IPS-15b (cell line): Measurements from ENCODE around the gene LRRK1.

ENCODE experiments used
- H3K27me3 ChIP-seq: one replicate; pipeline ENCODE4 v1.6.1; 2013; ENCODE audit warnings: low read length; ENCODE audit not compliant: control insufficient read depth, insufficient read depth
- H3K36me3 ChIP-seq: one replicate; pipeline ENCODE4 v1.6.1; 2013; ENCODE audit warnings: low read length; ENCODE audit not compliant: control insufficient read depth, insufficient read depth
- H3K4me1 ChIP-seq: one replicate; pipeline ENCODE4 v1.6.1; 2013; ENCODE audit warnings: mild to moderate bottlenecking, low read length; ENCODE audit not compliant: control insufficient read depth, insufficient read depth
- H3K4me3 ChIP-seq: one replicate; pipeline ENCODE4 v1.5.1; 2013; ENCODE audit warnings: low read depth, low read length
- H3K9ac ChIP-seq: one replicate; pipeline ENCODE4 v1.6.1; 2013; ENCODE audit warnings: low read depth, mild to moderate bottlenecking, low read length
- H3K9me3 ChIP-seq: one replicate; pipeline ENCODE4 v1.6.1; 2013; ENCODE audit warnings: mild to moderate bottlenecking, low read length; ENCODE audit not compliant: control insufficient read depth, insufficient read depth

The LRRK1 gene

DNA sequence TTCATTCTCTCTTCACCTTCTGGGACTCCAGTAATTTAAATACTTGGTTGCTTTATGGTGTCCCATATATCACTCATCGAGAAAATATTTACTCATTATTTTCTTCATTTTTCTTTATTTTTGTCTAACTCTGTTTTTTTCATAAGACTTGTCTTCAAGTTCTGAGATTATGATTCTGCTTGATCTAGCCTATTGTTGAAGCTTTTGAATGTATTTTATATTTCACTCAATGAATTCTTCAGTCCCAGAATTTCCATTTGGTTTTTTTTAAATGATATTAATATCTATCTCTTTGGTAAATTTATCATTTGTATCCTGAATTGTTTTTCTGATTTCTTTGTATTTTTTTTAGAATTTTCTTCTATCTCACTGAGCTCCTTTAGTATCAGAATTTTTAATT is 117.0 kb downstream of the LRRK1 start:
- no peaks in the 10 kb centered on the region for H3K36me3 ChIP-seq
- H3K9ac ChIP-seq, result no peak overlapping the region
- H3K4me1 ChIP-seq, result no peaks in the 10 kb centered on the region
- no peak overlapping the region for H3K4me3 ChIP-seq
- H3K27me3 ChIP-seq, result no peaks in the 10 kb centered on the region
- no peaks in the 10 kb centered on the region for H3K9me3 ChIP-seq

DNA sequence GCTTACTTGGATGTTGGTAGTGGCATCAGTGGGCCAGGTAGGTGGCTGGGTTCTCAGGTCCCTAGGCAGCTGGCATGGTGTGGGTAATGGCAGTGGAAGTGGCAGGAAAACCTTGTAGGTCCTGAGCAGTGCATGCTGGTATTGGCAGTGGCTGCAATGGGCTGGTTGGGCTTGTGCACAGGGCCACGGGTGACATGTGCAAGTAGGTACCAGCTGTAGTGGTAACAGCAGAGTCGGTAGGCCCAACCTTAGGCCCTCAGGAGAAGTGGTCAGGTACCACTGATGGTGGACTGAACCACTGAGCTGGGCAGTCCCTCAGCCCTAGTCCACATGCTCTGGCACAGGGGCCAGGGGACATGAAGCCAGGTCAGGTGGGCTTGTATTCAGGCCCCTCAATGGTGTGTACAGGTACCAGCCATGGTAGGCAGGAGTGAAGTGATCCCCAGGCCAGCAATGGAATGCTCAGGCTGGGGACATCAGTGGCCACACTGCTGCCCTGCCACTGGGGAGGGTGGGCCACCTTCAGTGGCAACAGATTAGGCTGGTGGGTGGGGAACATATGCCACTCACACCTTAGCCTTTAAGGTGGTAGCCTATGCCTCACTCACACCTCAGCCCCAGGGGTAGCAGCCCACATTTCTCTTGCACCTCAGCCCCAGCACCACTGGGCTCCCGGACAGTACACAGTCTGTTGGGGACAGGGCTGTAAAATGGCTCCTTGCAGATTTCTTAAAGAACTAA is 118.1 kb downstream of the LRRK1 start:
- Histone ChIP-seq H3K36me3 (no peaks in the 10 kb centered on the region), H3K27me3 (no peaks in the 10 kb centered on the region), H3K9ac (no peak overlapping the region), H3K9me3 (no peaks in the 10 kb centered on the region), H3K4me1 (no peaks in the 10 kb centered on the region), H3K4me3 (no peak overlapping the region)

GRCh38 chr15:101038327-101039003 is 119.3 kb downstream of the LRRK1 start:
- Histone ChIP-seq H3K4me3 (no peak overlapping the region), H3K27me3 (no peaks in the 10 kb centered on the region), H3K36me3 (no peaks in the 10 kb centered on the region), H3K4me1 (no peaks in the 10 kb centered on the region), H3K9ac (no peak overlapping the region), H3K9me3 (no peaks in the 10 kb centered on the region)

- Histone ChIP-seq H3K9me3 (no peaks in the 10 kb centered on the region), H3K9ac (no peak overlapping the region), H3K4me1 (no peaks in the 10 kb centered on the region), H3K4me3 (no peak overlapping the region), H3K36me3 (no peaks in the 10 kb centered on the region), H3K27me3 (no peaks in the 10 kb centered on the region)
Observed at GRCh38 chr15:101039461-101039860, 120.3 kb downstream of the LRRK1 start.

- no peak overlapping the region for H3K9ac ChIP-seq
- H3K4me1 ChIP-seq, result peaks cover 8% of the 10 kb centered on the region
- H3K36me3 ChIP-seq, result no peaks in the 10 kb centered on the region
- H3K9me3 ChIP-seq, result no peaks in the 10 kb centered on the region
- no peak overlapping the region for H3K4me3 ChIP-seq
- H3K27me3 ChIP-seq, result peaks cover 5% of the 10 kb centered on the region
Observed at GRCh38 chr15:101042320-101042719, 123.2 kb downstream of the LRRK1 start.

- Histone ChIP-seq H3K36me3 (no peaks in the 10 kb centered on the region), H3K9ac (no peak overlapping the region), H3K4me3 (no peak overlapping the region), H3K9me3 (no peaks in the 10 kb centered on the region), H3K27me3 (peaks cover 5% of the 10 kb centered on the region), H3K4me1 (peaks cover 8% of the 10 kb centered on the region)
Observed at GRCh38 chr15:101043011-101043410, 123.9 kb downstream of the LRRK1 start.

DNA sequence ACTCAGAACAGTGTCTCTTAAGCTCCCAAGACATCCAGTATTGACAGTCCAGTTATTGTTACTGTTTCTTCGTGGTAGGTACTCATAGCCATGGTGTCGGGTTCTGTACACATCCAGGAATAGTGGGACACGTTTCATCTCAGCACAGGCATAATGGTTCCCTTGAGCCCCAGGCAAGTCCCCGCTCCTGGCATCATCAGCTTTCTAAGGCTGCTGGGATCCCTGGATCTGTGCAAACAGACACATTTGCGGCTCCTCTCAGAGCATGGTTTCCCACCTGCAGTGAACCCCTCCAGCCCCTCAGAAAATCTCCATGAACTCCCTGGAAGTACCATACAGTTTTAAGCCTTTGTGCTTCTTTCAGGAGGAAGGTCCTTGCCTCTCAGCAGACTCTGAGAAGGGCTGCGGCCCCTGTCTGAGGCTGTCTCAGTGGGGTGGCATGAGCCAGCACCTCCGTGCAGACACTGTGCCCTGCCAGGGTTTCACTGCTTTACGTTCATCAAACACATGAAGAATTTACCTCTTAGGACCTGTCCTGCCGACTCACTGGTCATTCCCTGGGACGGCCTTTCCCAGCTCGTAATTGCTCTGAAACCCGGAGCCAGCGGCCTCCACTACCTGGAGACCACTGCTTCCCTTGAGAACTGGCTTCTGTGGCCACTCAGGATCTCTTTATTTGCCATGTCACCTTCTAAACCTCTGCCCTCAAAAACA is 124.9 kb downstream of the LRRK1 start:
- H3K9ac ChIP-seq, result no peak overlapping the region
- peaks cover 8% of the 10 kb centered on the region for H3K4me1 ChIP-seq
- H3K36me3 ChIP-seq, result no peaks in the 10 kb centered on the region
- H3K4me3 ChIP-seq, result no peak overlapping the region
- H3K27me3 ChIP-seq, result peaks cover 5% of the 10 kb centered on the region
- H3K9me3 ChIP-seq, result no peaks in the 10 kb centered on the region

- Histone ChIP-seq H3K4me1 (peaks cover 8% of the 10 kb centered on the region), H3K9me3 (no peaks in the 10 kb centered on the region), H3K4me3 (no peak overlapping the region), H3K27me3 (peaks cover 5% of the 10 kb centered on the region), H3K36me3 (no peaks in the 10 kb centered on the region), H3K9ac (no peak overlapping the region)
Observed at GRCh38 chr15:101044625-101045235, 125.6 kb downstream of the LRRK1 start.

GRCh38 chr15:101045236-101045646 is 126.1 kb downstream of the LRRK1 start:
- Histone ChIP-seq H3K9ac (no peak overlapping the region), H3K9me3 (no peaks in the 10 kb centered on the region), H3K4me1 (peaks cover 8% of the 10 kb centered on the region), H3K27me3 (peaks cover 5% of the 10 kb centered on the region), H3K4me3 (no peak overlapping the region), H3K36me3 (no peaks in the 10 kb centered on the region)

GRCh38 chr15:101045835-101046691 is 126.9 kb downstream of the LRRK1 start:
- no peak overlapping the region for H3K9ac ChIP-seq
- no peak overlapping the region for H3K4me3 ChIP-seq
- no peaks in the 10 kb centered on the region for H3K36me3 ChIP-seq
- peaks cover 5% of the 10 kb centered on the region for H3K27me3 ChIP-seq
- peaks cover 8% of the 10 kb centered on the region for H3K4me1 ChIP-seq
- H3K9me3 ChIP-seq, result no peaks in the 10 kb centered on the region

- peak overlapping the region; percentile 10 for H3K4me3 ChIP-seq
- peaks cover 5% of the 10 kb centered on the region for H3K27me3 ChIP-seq
- H3K9ac ChIP-seq, result no peak overlapping the region
- peaks cover 8% of the 10 kb centered on the region for H3K4me1 ChIP-seq
- H3K36me3 ChIP-seq, result no peaks in the 10 kb centered on the region
- no peaks in the 10 kb centered on the region for H3K9me3 ChIP-seq
Observed at GRCh38 chr15:101046826-101047225, 127.7 kb downstream of the LRRK1 start.
